Psoas muscle (tissue), 8 donors: ENCODE data around the gene ZNF664. TPM values are rescaled to one million over a fixed set of nuclear protein-coding genes. Genes with fewer than 3 reads are reported as not detected.

Experiments
- ATAC-seq, 4 donors: fragments of 200-7000 bp; cut with Tn5 transposase; one replicate each; pipeline ENCODE4 v1.9.1; 2020; ENCODE audit warnings: moderate library complexity in 3 of 4, mild to moderate bottlenecking in 2 of 4
- DNase-seq, 2 donors: peaks; one replicate each; pipeline ENCODE4 v3.0.0-alpha.2; 2020
- H3K27ac ChIP-seq: fragments of 200-600 bp; one replicate; pipeline ENCODE4 v1.8.0; 2022
- H3K27me3 ChIP-seq, 3 donors: fragments of 200-600 bp in 1 of 3; one replicate each; pipeline versions ENCODE4 v1.6.1 to v1.8.0; 2013 to 2022; ENCODE audit warnings: low read length in 2 of 3, mild to moderate bottlenecking in 2 of 3, moderate library complexity in 1 of 3; ENCODE audit not compliant: insufficient read depth in 3 of 3
- H3K36me3 ChIP-seq, 2 donors: fragments of 200-600 bp in 1 of 2; one replicate each; pipeline versions ENCODE4 v1.6.1 to v1.8.0; 2013 to 2022; ENCODE audit warnings: low read depth in 1 of 2, mild to moderate bottlenecking in 1 of 2, moderate library complexity in 1 of 2; ENCODE audit not compliant: insufficient read depth in 1 of 2
- H3K4me1 ChIP-seq: fragments of 200-600 bp; one replicate; pipeline ENCODE4 v1.8.0; 2022
- H3K4me3 ChIP-seq: fragments of 200-600 bp; one replicate; pipeline ENCODE4 v1.8.0; 2022; ENCODE audit warnings: mild to moderate bottlenecking
- H3K9me3 ChIP-seq: fragments of 200-600 bp; one replicate; pipeline ENCODE4 v1.8.0; 2022
- CTCF ChIP-seq: fragments of 200-600 bp; IDR thresholded peaks from one replicate; pipeline ENCODE4 v1.8.0; 2022; ENCODE audit warnings: antibody characterized with exemption
- WGBS, 3 donors: extraction: QIAGEN DNeasy Blood & Tissue Kit; methylation state at CpG; one replicate each; pipeline versions ENCODE4 v1.1.6 to v1.1.7; 2013; 5-methylcytosine and 5-hydroxymethylcytosine counted together
- intact Hi-C, 2 donors: fragments of 100-400 bp; cut with DNase I; formaldehyde crosslinking; loops; one replicate each; pipeline versions ENCODE4 v1.11.0 to v1.14.2; 2022
- long read RNA-seq, 2 donors: library from polyadenylated mRNA; unstranded; transcript quantifications; one replicate each; pipeline ENCODE4 v2.0.0, GENCODE V29; 2021
- polyA plus RNA-seq, 3 donors: library from polyadenylated mRNA; stranded (reverse); fragments of 200-250 nt; gene quantifications; one replicate each; pipeline ENCODE4 v1.2.3, GENCODE V29; 2013
- total RNA-seq, 4 donors: library from RNA; stranded (reverse); fragmentation: NEBNext Ultra II Directional in 2 of 4; extraction: Animal tissue kit (Norgen Biotek cat#: 25700) in 2 of 4; gene quantifications; one replicate each; pipeline versions ENCODE4 v1.2.1 to v1.2.4, GENCODE V29; 2021 to 2023
- donor health status: healthy with polysubstance abuse.
- donor health status: DM: no; HTN: no; CAD: no; lungs with moderate emphysema.
- donor health status: Bipolar disorder and iron deficiency.
- donor health status: healthy.
- donor health status: DM: yes; HTN: yes; CAD: no.
- donor health status: DM: no; HTN: no; CAD: no.
- donor health status: DM: no; HTN: no; CAD: no.
- donor health status: DM: yes; HTN: yes; CAD: no.

Gene ZNF664
- total RNA-seq: 10 to 100 TPM; 36.0 to 46.0 (median 41.9) TPM
- polyA plus RNA-seq: 10 to 100 TPM; 25.1 to 69.3 (median 28.5) TPM
- long read RNA-seq, donor 1, partial matches to known transcripts: 0 of 3 reads
- long read RNA-seq, donor 1, other reads (novel, unspliced or antisense): 2 of 3 reads
- long read RNA-seq, donor 2, full-length matches to known transcripts: 6 of 11 reads
- long read RNA-seq, donor 2, partial matches to known transcripts: 0 of 11 reads
- long read RNA-seq, donor 2, other reads (novel, unspliced or antisense): 5 of 11 reads

DNA sequence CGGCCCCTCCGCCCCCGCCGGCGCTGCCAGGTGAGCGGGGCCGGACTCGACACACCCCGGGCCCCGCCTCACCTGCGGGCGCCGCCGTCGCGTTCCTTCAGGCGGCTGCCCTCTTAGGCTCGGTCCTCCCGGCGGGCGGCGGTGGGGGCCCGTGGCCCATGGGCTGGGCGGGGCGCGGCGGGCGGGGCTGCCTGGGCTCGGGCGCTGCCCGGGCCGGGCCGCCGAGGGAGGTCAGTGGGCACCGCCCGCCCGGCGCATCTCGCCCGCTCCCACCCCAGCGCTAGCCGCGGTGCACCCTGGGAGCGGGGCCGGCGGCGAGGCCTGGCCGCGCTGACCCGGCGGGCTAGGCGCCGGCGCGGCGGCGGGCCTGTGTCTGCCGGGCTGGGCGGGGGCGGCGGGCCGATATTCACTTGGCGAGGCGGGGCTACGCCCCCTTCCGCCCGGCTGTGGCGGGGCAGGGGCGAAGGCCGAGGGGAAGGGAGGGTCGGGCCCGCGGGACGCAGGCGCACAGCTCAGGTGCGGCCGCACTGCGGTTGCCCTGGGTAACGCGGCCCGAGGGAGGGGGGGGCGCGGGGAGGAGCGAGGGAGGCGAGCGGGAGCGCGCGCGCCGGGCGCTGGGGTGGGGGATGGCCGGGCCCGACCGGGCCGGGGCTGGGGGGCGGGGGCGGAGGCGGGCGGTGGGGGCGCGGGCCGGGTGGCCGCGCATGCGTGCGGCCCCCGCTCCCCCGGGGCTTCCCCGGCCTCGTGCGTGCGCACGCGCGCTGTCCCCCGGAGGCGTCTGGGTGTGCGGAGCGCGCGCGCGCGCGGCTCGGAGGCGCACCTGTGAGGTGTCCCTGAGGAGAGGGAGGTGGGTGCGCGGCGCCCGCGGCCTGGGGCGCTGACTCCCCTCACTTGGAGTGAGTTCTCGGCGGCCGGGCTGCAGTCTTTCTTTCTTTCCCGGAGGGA is at the start of gene ZNF664, which contains the start of gene CCDC92:
ZNF664 (plus strand) TSS at position 759 of the 945 bp plus-strand sequence. CDS start 38,930 bp downstream, outside the sequence.
CCDC92 (minus strand) TSS at position 375 of the 945 bp plus-strand sequence. CDS start 28,526 bp downstream, outside the sequence.
- peaks cover 5 to 33% of the 10 kb centered on the region in 2 donors for H3K36me3 ChIP-seq
- peak within 1 kb of the TSS; percentile 86 for H3K27ac ChIP-seq
- intact Hi-C loops: no loop called here
- peaks cover 22% of the 10 kb centered on the region for H3K4me1 ChIP-seq
- no peaks in the 10 kb centered on the region for H3K27me3 ChIP-seq
- DNase-seq (peak; percentile 93 to 96), ATAC-seq (peak; percentile 91 to 96 (median 94))
- H3K4me3 ChIP-seq: peak within 1 kb of the TSS; percentile 97
- no peaks in the 10 kb centered on the region for H3K9me3 ChIP-seq
- WGBS, 3 donors: 0% methylated on average over 51 to 126 of the region's 138 CpGs
- TF ChIP-seq CTCF: no peak

DNA sequence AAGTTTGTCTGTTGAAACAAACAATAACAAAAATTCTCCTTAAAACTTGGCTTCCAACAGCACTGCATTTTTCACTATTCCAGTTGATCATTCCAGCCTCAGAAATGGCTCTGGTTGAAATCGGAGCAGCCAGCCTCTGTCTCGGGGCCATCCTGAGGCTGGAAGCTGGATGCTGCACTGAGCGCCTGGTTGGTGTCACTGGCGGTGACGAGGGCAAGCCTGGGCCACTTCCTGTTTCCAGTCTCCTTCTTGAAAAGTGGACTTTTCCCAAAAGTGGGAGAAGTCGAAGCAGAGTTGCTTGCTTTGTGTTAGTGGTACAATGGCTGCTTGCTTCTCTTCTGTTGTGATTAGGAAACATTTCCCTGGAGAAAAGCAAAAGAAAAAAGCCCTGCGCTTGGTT is 49.1 kb upstream of the ZNF664 start:
- Histone ChIP-seq H3K9me3 (no peaks in the 10 kb centered on the region), H3K4me1 (no peaks in the 10 kb centered on the region), H3K4me3 (no peak overlapping the region), H3K27ac (no peak overlapping the region), H3K36me3 (no peaks in the 10 kb centered on the region), H3K27me3 (peaks cover 0 to 8% (median 6%) of the 10 kb centered on the region in 3 donors)
- intact Hi-C loops: no loop called here
- DNase-seq: no peak
- no peak for ATAC-seq
- 68 to 71% (median 71%) methylated on average over 7 of the region's 7 CpGs for WGBS, 3 donors
- no peak for TF ChIP-seq CTCF

DNA sequence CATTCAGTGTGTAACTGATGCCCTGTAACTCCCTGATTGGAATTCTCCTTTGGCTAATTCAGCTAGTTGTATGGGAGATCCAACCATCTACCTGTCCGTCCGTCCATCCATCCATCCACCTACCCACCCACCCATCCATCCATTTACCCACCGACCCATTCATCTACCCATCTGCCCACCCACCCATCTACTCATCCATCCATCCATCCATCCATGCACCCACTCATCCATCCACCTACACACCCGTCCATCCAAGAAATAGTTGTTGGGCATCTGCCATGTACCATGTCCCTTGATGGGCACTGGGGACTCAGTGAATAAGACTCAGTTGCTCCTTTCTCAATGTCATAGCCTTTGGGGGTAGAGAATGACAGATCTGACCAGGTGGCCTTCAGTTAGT is 48.5 kb upstream of the ZNF664 start:
- WGBS, 3 donors: 89 to 97% (median 93%) methylated on average over 4 of the region's 4 CpGs

GRCh38 chr12:123928274-123928865 is 44.6 kb upstream of the ZNF664 start:
- Histone ChIP-seq H3K36me3 (no peaks in the 10 kb centered on the region), H3K9me3 (no peaks in the 10 kb centered on the region), H3K27me3 (peaks cover 0 to 11% (median 2%) of the 10 kb centered on the region in 3 donors), H3K4me3 (no peak overlapping the region), H3K27ac (no peak overlapping the region), H3K4me1 (no peaks in the 10 kb centered on the region)
- 59 to 75% (median 61%) methylated on average over 15 of the region's 15 CpGs for WGBS, 3 donors
- TF ChIP-seq CTCF: no peak
- no peak for DNase-seq
- intact Hi-C loops: no loop called here
- ATAC-seq: no peak

More for the DNA sequence above, 48.5 kb upstream of the ZNF664 start:
- Histone ChIP-seq H3K27me3 (peaks cover 0 to 13% (median 4%) of the 10 kb centered on the region in 3 donors), H3K9me3 (no peaks in the 10 kb centered on the region), H3K4me3 (no peak overlapping the region), H3K27ac (no peak overlapping the region), H3K4me1 (no peaks in the 10 kb centered on the region), H3K36me3 (no peaks in the 10 kb centered on the region)
- no peak for ATAC-seq
- TF ChIP-seq CTCF: no peak
- intact Hi-C loops: no loop called here
- DNase-seq: no peak
